Neural progenitor cell (in vitro differentiated cells): ENCODE data around the gene NRF1.

Experiments
- CTCF ChIP-seq: fragments of 200-600 bp; sonication (generic); IDR thresholded peaks from 2 replicates; pipeline ENCODE4 v1.5.1; 2017; ENCODE audit warnings: antibody characterized with exemption, mild to moderate bottlenecking
- EZH2 ChIP-seq: fragments of 200-600 bp; sonication (generic); IDR thresholded peaks from 2 replicates; pipeline ENCODE4 v1.6.1; 2017; ENCODE audit warnings: antibody characterized with exemption, mild to moderate bottlenecking, moderate library complexity
- EZH2phosphoT487 ChIP-seq: fragments of 200-600 bp; sonication (generic); IDR thresholded peaks from 2 replicates; pipeline ENCODE4 v1.6.1; 2017; ENCODE audit warnings: antibody characterized with exemption

- TF ChIP-seq CTCF (no peak), EZH2phosphoT487 (no peak), EZH2 (no peak)
Measured at GRCh38 chr7:129724796-129725195, 113.3 kb downstream of the NRF1 start.
